ENCODE measurements around the gene FBXO11.

DNA sequence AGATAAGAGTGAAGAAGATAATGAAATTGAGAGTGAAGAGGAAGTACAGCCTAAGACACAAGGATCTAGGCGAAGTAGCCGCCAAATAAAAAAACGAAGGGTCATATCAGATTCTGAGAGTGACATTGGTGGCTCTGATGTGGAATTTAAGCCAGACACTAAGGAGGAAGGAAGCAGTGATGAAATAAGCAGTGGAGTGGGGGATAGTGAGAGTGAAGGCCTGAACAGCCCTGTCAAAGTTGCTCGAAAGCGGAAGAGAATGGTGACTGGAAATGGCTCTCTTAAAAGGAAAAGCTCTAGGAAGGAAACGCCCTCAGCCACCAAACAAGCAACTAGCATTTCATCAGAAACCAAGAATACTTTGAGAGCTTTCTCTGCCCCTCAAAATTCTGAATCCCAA lies 107.7 kb downstream of the FBXO11 start:
- no peak for TF ChIP-seq POLR2A (IDR thresholded peaks at IDR 0.05)
- TF ChIP-seq, protein P1, sequence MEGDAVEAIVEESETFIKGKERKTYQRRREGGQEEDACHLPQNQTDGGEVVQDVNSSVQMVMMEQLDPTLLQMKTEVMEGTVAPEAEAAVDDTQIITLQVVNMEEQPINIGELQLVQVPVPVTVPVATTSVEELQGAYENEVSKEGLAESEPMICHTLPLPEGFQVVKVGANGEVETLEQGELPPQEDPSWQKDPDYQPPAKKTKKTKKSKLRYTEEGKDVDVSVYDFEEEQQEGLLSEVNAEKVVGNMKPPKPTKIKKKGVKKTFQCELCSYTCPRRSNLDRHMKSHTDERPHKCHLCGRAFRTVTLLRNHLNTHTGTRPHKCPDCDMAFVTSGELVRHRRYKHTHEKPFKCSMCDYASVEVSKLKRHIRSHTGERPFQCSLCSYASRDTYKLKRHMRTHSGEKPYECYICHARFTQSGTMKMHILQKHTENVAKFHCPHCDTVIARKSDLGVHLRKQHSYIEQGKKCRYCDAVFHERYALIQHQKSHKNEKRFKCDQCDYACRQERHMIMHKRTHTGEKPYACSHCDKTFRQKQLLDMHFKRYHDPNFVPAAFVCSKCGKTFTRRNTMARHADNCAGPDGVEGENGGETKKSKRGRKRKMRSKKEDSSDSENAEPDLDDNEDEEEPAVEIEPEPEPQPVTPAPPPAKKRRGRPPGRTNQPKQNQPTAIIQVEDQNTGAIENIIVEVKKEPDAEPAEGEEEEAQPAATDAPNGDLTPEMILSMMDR (IDR thresholded peaks at IDR 0.05), result no peak
- peak in 1 of 2 donors; percentile 36 for TF ChIP-seq EP300 (IDR thresholded peaks at IDR 0.05)

Data from tibial nerve (tissue), 4 donors.